Transverse colon (tissue), 4 donors: Measurements from ENCODE around the gene RAB4A. TPM values are rescaled to one million over a fixed set of nuclear protein-coding genes. Genes with fewer than 3 reads are reported as not detected.

Experiments
- DNase-seq: peaks from one replicate; pipeline ENCODE4 v3.0.0-alpha.2; 2019
- H3K27ac ChIP-seq, 4 donors: fragments of 200-600 bp; sonication (generic); 2 replicates each; pipeline ENCODE4 v1.5.1; 2016 to 2018; ENCODE audit warnings: inconsistent platforms in 4 of 4
- H3K27me3 ChIP-seq: fragments of 200-600 bp; sonication (generic); 2 replicates; pipeline ENCODE4 v1.5.1; 2017; ENCODE audit warnings: inconsistent platforms
- H3K36me3 ChIP-seq, 4 donors: fragments of 200-600 bp; sonication (generic); 2 replicates each; pipeline ENCODE4 v1.5.1; 2017 to 2019; ENCODE audit warnings: inconsistent platforms in 4 of 4
- H3K4me1 ChIP-seq, 4 donors: fragments of 200-600 bp; sonication (generic); 2 replicates each; pipeline ENCODE4 v1.5.1; 2017 to 2020; ENCODE audit warnings: inconsistent platforms in 4 of 4
- H3K4me3 ChIP-seq, 4 donors: fragments of 200-600 bp; sonication (generic); 1 replicate in 1 of 4; 2 replicates in 3 of 4; pipeline versions ENCODE4 v1.5.1 to v1.6.1; 2017 to 2019; ENCODE audit warnings: inconsistent platforms in 4 of 4
- H3K9me3 ChIP-seq, 2 donors: fragments of 200-600 bp; sonication (generic); 2 replicates each; pipeline ENCODE4 v1.5.1; 2017 to 2019; ENCODE audit warnings: inconsistent platforms in 2 of 2
- EP300 ChIP-seq: sonication (generic); formaldehyde crosslinking; IDR thresholded peaks from one replicate; pipeline ENCODE4 v1.6.1; 2017; ENCODE audit warnings: antibody characterized with exemption, low read depth
- POLR2A ChIP-seq: fragments of 450-650 bp; IDR thresholded peaks from one replicate; pipeline ENCODE4 v1.6.1; 2016; ENCODE audit warnings: antibody characterized with exemption, mild to moderate bottlenecking, moderate library complexity
- POLR2AphosphoS5 ChIP-seq, 3 donors: sonication (generic); formaldehyde crosslinking; IDR thresholded peaks; one replicate each; pipeline ENCODE4 v1.6.1; 2016; ENCODE audit warnings: antibody characterized with exemption in 3 of 3
- WGBS, 2 donors: methylation state at CpG; one replicate each; pipeline ENCODE4 v1.1.5; 2018; ENCODE audit warnings: low coverage in 1 of 2; 5-methylcytosine and 5-hydroxymethylcytosine counted together
- in situ Hi-C, 4 donors: fragments of 200-750 bp; cut with MboI; loops; one replicate each; pipeline versions ENCODE4 v1.15.0 to v1.15.1; 2017; ENCODE audit warnings: low sequenced_read_pairs in 3 of 4, low pct_ligation_motif_present in 1 of 4, low pct_unique_long_range_greater_than_20kb in 1 of 4
- intact Hi-C: fragments of 100-400 bp; cut with DNase I; formaldehyde crosslinking; loops from one replicate; pipeline ENCODE4 v1.15.1; 2023; ENCODE audit warnings: low total_unique reads
- total RNA-seq, 4 donors: library from RNA; depleted of rRNA; stranded (reverse); fragments of >200 nt; gene quantifications; one replicate each; pipeline ENCODE4 v1.1.0, GENCODE V29; 2016
- TF ChIP-seq, protein P1 (sequence below), 5 experiments: fragments of 200-600 bp in 3 of 5; fragments of 450-650 bp in 2 of 5; sonication (generic) in 3 of 5; IDR thresholded peaks; 1 replicate in 2 of 5; 2 replicates in 3 of 5; pipeline ENCODE4 v1.5.1; 2016 to 2017; ENCODE audit warnings: antibody characterized with exemption in 5 of 5, inconsistent platforms in 3 of 5, mild to moderate bottlenecking in 2 of 5, moderate library complexity in 1 of 5

The RAB4A gene
- total RNA-seq, 4 donors from 2014 or later = 7.4 to 56.9 (median 28.0) TPM

- in situ Hi-C loops (no loop called here), intact Hi-C loops (no loop called here)
- H3K27me3 ChIP-seq = peaks cover 49% of the 10 kb centered on the region
- no peak for DNase-seq
- H3K9me3 ChIP-seq = peaks cover 6% of the 10 kb centered on the region in 2 donors
- no peaks in the 10 kb centered on the region for H3K4me1 ChIP-seq
- TF ChIP-seq EP300 (no peak), POLR2A (no peak), POLR2AphosphoS5 (IDR thresholded peaks at IDR 0.05) (no peak)
- TF ChIP-seq, protein P1, sequence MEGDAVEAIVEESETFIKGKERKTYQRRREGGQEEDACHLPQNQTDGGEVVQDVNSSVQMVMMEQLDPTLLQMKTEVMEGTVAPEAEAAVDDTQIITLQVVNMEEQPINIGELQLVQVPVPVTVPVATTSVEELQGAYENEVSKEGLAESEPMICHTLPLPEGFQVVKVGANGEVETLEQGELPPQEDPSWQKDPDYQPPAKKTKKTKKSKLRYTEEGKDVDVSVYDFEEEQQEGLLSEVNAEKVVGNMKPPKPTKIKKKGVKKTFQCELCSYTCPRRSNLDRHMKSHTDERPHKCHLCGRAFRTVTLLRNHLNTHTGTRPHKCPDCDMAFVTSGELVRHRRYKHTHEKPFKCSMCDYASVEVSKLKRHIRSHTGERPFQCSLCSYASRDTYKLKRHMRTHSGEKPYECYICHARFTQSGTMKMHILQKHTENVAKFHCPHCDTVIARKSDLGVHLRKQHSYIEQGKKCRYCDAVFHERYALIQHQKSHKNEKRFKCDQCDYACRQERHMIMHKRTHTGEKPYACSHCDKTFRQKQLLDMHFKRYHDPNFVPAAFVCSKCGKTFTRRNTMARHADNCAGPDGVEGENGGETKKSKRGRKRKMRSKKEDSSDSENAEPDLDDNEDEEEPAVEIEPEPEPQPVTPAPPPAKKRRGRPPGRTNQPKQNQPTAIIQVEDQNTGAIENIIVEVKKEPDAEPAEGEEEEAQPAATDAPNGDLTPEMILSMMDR (IDR thresholded peaks at IDR 0.05) = no peak
- no peak overlapping the region for H3K27ac ChIP-seq
- no peaks in the 10 kb centered on the region for H3K36me3 ChIP-seq
- H3K4me3 ChIP-seq = no peak overlapping the region
- WGBS, 2 donors = 87 to 100% methylated on average over 2 of the region's 2 CpGs
Measured at GRCh38 chr1:229352975-229353374, 82.1 kb downstream of the RAB4A start.

GRCh38 chr1:229354226-229354625 is 83.3 kb downstream of the RAB4A start:
- peaks cover 44% of the 10 kb centered on the region for H3K27me3 ChIP-seq
- in situ Hi-C loops = no loop called here
- no peak overlapping the region for H3K27ac ChIP-seq
- no peaks in the 10 kb centered on the region for H3K36me3 ChIP-seq
- H3K9me3 ChIP-seq = peaks cover 6% of the 10 kb centered on the region in 2 donors
- intact Hi-C loops = no loop called here
- no peak overlapping the region for H3K4me3 ChIP-seq
- TF ChIP-seq POLR2A (no peak), EP300 (no peak), POLR2AphosphoS5 (IDR thresholded peaks at IDR 0.05) (no peak)
- TF ChIP-seq, protein P1 (IDR thresholded peaks at IDR 0.05) = no peak
- no peaks in the 10 kb centered on the region for H3K4me1 ChIP-seq
- no peak for DNase-seq

Other genes with a start within 250 kb of the RAB4A start
- 1 to 10 TPM in 3 of 4 donors, not detected in 1; 2.5 to 3.8 (median 3.5) TPM for gene CCSAP, start 71.9 kb downstream of the RAB4A start, total RNA-seq
- 10 to 100 TPM in 1 of 4 donors, under 1 TPM in 1, not detected in 2; 0.95 to 17.5 TPM for gene ACTA1, start 163.0 kb downstream of the RAB4A start, total RNA-seq
- 100 to 1,000 TPM in 1 of 4 donors, 10 to 100 TPM in 3; 14.6 to 118 (median 22.9) TPM for gene NUP133, start 237.2 kb downstream of the RAB4A start, total RNA-seq